ENCODE measurements around the gene FERMT3. TPM values are rescaled to one million over a fixed set of nuclear protein-coding genes. Genes with fewer than 3 reads are reported as not detected.

The FERMT3 gene
- total and polyA plus RNA-seq, 2 of the 8 experiments (the other 6 are each of a cell fraction or from before 2014, with no cell fraction given): 1.4 to 3.7 TPM

GRCh38 chr11:64263947-64264317 is 57.4 kb downstream of the FERMT3 start (continued):
- TF ChIP-seq TAF7 (optimal IDR thresholded peaks at IDR 0.05; ENCODE audit: borderline replicate concordance, low read depth, low read length) (no peak), POLR2A (IDR thresholded peaks at IDR 0.05; ENCODE audit: control extremely low read depth in 1 of 2, low read depth in 2 of 2, low read length in 2 of 2) (no peak), RBBP5 (IDR thresholded peaks at IDR 0.05; ENCODE audit: borderline replicate concordance, low read depth, low read length) (no peak), MAFK (IDR thresholded peaks at IDR 0.05; ENCODE audit: low read depth, low read length) (no peak), CBX8 (IDR thresholded peaks at IDR 0.05; ENCODE audit: borderline replicate concordance, low read depth, low read length) (no peak), RNF2 (IDR thresholded peaks at IDR 0.05; ENCODE audit: borderline replicate concordance, low read depth, low read length, missing control alignments, poor library complexity, severe bottlenecking) (no peak)

Measured in H1 (cell line).